GM12891 (cell line): ENCODE results near the gene MBD3L2.
"Not testable (repeated sequence)": the region's sequence is repeated elsewhere in the genome, so short reads cannot be mapped to it uniquely, and the experiment has no call there.

Source experiments
- POLR2A ChIP-seq: IDR thresholded peaks from 2 replicates; pipeline ENCODE4 v1.6.1; 2011; ENCODE audit warnings: low read depth, low read length, control low read depth
- SPI1 ChIP-seq: IDR thresholded peaks from 2 replicates; pipeline ENCODE4 v1.6.1; 2011; ENCODE audit warnings: low read depth, low read length, control low read depth

- TF ChIP-seq POLR2A, SPI1: not testable (repeated sequence)
Observed at GRCh38 chr19:7021331-7021730, 27.8 kb upstream of the MBD3L2 start, which contains the start of gene MBD3L2B.
